HFFc6 (cell line): Measurements from ENCODE around the gene TIMM17A. TPM values are rescaled to one million over a fixed set of nuclear protein-coding genes. Genes with fewer than 3 reads are reported as not detected.

Source experiments
- DNase-seq: peaks from one replicate; pipeline ENCODE4 v3.0.0-alpha.2; 2018
- H3K27ac Mint-ChIP-seq: 2 replicates; pipeline ENCODE4 v1.8.0; 2020; ENCODE audit warnings: mild to moderate bottlenecking, mixed read lengths
- H3K27me3 Mint-ChIP-seq: 2 replicates; pipeline ENCODE4 v1.8.0; 2021; ENCODE audit warnings: mild to moderate bottlenecking, moderate library complexity, mixed read lengths; ENCODE audit not compliant: insufficient read depth
- H3K36me3 Mint-ChIP-seq: 2 replicates; pipeline ENCODE4 v1.8.0; 2021; ENCODE audit warnings: low read depth, mixed read lengths
- H3K4me1 Mint-ChIP-seq: 2 replicates; pipeline ENCODE4 v1.8.0; 2020; ENCODE audit warnings: low read depth, mixed read lengths
- H3K4me3 Mint-ChIP-seq: 2 replicates; pipeline ENCODE4 v1.8.0; 2020; ENCODE audit warnings: mild to moderate bottlenecking, moderate library complexity, mixed read lengths
- H3K9me3 Mint-ChIP-seq: 2 replicates; pipeline ENCODE4 v1.8.0; 2020; ENCODE audit warnings: mild to moderate bottlenecking, mixed read lengths
- total RNA-seq, 6 experiments: library from RNA; stranded (reverse); fragmentation: NEBNext Ultra II Directional; extraction: Animal tissue kit (Norgen Biotek cat#: 25700); gene quantifications; 2 replicates in 1 of 6; 3 replicates in 5 of 6; pipeline ENCODE4 v1.2.3, GENCODE V29; 2021
- TF ChIP-seq, protein P1 (sequence below): fragments of 200-600 bp; sonication (generic); IDR thresholded peaks from 2 replicates; pipeline ENCODE4 v1.5.0; 2021; ENCODE audit warnings: antibody characterized with exemption, mild to moderate bottlenecking

TIMM17A gene
- total RNA-seq, 6 experiments from 2014 or later, result 114 to 128 (median 122) TPM

DNA sequence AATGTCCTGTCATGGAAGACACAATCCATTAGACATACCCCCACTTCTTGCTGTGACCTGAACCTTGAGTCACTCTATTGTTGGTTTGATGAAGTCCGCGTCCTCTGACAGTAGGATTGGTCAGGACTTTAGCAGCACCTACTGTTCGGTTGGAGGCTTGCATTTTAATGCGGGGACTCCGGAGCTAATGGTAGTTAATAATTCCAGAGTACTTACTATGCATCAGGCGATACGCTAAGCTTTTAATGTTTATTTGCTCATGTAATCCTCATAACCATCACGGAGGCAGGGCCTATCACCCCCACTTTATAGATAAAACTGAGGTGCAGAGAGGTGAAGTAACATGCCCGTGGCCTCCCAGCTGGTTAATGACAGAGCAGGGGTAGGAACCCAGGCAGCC lies 47.2 kb downstream of the TIMM17A start:
- H3K27me3 Mint-ChIP-seq, result no peaks in the 10 kb centered on the region; the same call in 1 of the 2 replicates
- H3K4me3 Mint-ChIP-seq, result no peak overlapping the region
- no peaks in the 10 kb centered on the region for H3K9me3 Mint-ChIP-seq
- peaks cover 49% of the 10 kb centered on the region for H3K36me3 Mint-ChIP-seq
- TF ChIP-seq, protein P1, sequence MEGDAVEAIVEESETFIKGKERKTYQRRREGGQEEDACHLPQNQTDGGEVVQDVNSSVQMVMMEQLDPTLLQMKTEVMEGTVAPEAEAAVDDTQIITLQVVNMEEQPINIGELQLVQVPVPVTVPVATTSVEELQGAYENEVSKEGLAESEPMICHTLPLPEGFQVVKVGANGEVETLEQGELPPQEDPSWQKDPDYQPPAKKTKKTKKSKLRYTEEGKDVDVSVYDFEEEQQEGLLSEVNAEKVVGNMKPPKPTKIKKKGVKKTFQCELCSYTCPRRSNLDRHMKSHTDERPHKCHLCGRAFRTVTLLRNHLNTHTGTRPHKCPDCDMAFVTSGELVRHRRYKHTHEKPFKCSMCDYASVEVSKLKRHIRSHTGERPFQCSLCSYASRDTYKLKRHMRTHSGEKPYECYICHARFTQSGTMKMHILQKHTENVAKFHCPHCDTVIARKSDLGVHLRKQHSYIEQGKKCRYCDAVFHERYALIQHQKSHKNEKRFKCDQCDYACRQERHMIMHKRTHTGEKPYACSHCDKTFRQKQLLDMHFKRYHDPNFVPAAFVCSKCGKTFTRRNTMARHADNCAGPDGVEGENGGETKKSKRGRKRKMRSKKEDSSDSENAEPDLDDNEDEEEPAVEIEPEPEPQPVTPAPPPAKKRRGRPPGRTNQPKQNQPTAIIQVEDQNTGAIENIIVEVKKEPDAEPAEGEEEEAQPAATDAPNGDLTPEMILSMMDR, result 0 out of 2 replicates have a peak, but pooled peaks have one; percentile 7
- peaks cover 17% of the 10 kb centered on the region for H3K4me1 Mint-ChIP-seq
- H3K27ac Mint-ChIP-seq, result no peak overlapping the region
- no peak for DNase-seq

GRCh38 chr1:202004711-202005110 lies 49.4 kb downstream of the TIMM17A start:
- Mint-ChIP-seq H3K27me3 (peaks cover 2% of the 10 kb centered on the region; the same call in 1 of the 2 replicates), H3K4me1 (peaks cover 29% of the 10 kb centered on the region), H3K36me3 (peaks cover 47% of the 10 kb centered on the region)

GRCh38 chr1:202005958-202006357 lies 50.7 kb downstream of the TIMM17A start:
- DNase-seq, result peak; percentile 29
- H3K4me1 Mint-ChIP-seq, result peaks cover 31% of the 10 kb centered on the region
- no peak overlapping the region for H3K4me3 Mint-ChIP-seq
- peaks cover 2% of the 10 kb centered on the region; the same call in 1 of the 2 replicates for H3K27me3 Mint-ChIP-seq
- peaks cover 40% of the 10 kb centered on the region for H3K36me3 Mint-ChIP-seq
- TF ChIP-seq, protein P1, result peak; percentile 78
- no peaks in the 10 kb centered on the region for H3K9me3 Mint-ChIP-seq
- H3K27ac Mint-ChIP-seq, result no peak overlapping the region

More at GRCh38 chr1:202004711-202005110, 49.4 kb downstream of the TIMM17A start:
- DNase-seq, result no peak
- H3K27ac Mint-ChIP-seq, result no peak overlapping the region
- TF ChIP-seq, protein P1, result no peak
- H3K4me3 Mint-ChIP-seq, result no peak overlapping the region
- no peaks in the 10 kb centered on the region for H3K9me3 Mint-ChIP-seq

DNA sequence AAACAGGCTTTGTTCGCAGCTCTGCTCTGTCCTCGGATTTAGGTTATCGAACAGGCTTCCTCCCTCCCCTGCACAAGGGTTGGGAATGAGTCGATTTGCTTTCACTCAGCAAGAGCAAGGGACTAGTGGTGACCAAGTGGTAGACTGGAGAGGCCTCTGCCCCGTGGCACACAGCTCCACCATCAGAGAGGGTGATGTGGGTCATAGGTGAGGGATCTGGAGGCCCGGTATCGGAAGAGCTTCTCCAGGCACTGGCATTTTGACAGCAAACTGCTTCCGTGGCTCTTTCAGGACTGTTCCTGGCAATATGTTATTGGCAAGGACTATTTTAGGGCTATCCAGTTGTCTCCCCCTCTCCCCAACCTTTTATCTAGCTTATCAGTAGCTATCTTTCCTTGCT lies 52.0 kb downstream of the TIMM17A start:
- no peak overlapping the region for H3K4me3 Mint-ChIP-seq
- H3K27ac Mint-ChIP-seq, result no peak overlapping the region
- no peak for DNase-seq
- H3K27me3 Mint-ChIP-seq, result peaks cover 14% of the 10 kb centered on the region
- no peaks in the 10 kb centered on the region for H3K9me3 Mint-ChIP-seq
- peaks cover 31% of the 10 kb centered on the region for H3K4me1 Mint-ChIP-seq
- peaks cover 36% of the 10 kb centered on the region for H3K36me3 Mint-ChIP-seq
- TF ChIP-seq, protein P1, result no peak

- peaks cover 16% of the 10 kb centered on the region for H3K27me3 Mint-ChIP-seq
- H3K36me3 Mint-ChIP-seq, result peaks cover 31% of the 10 kb centered on the region
- peak; percentile 28 for DNase-seq
- H3K27ac Mint-ChIP-seq, result peak overlapping the region; percentile 36; the same call in 1 of the 2 replicates
- TF ChIP-seq, protein P1, result no peak
- H3K9me3 Mint-ChIP-seq, result no peaks in the 10 kb centered on the region
- H3K4me3 Mint-ChIP-seq, result no peak overlapping the region
- peaks cover 31% of the 10 kb centered on the region for H3K4me1 Mint-ChIP-seq
Observed at GRCh38 chr1:202007805-202008489, 52.6 kb downstream of the TIMM17A start.
